Stimulated activated CD4-positive, alpha-beta T cell treated with anti-CD3 and anti-CD28 coated beads, Interleukin-12 subunit alpha, Interleukin-12 subunit beta, amount 100 ng/mL, for 4 hours (primary cell): ENCODE measurements around the gene LGR6.
"Not testable (repeated sequence)": the region's sequence is repeated elsewhere in the genome, so short reads cannot be mapped to it uniquely, and the experiment has no call there.

ENCODE experiments used
- DNase-seq: peaks from one replicate; pipeline ENCODE4 v3.0.0-alpha.2; 2020

LGR6 gene

DNA sequence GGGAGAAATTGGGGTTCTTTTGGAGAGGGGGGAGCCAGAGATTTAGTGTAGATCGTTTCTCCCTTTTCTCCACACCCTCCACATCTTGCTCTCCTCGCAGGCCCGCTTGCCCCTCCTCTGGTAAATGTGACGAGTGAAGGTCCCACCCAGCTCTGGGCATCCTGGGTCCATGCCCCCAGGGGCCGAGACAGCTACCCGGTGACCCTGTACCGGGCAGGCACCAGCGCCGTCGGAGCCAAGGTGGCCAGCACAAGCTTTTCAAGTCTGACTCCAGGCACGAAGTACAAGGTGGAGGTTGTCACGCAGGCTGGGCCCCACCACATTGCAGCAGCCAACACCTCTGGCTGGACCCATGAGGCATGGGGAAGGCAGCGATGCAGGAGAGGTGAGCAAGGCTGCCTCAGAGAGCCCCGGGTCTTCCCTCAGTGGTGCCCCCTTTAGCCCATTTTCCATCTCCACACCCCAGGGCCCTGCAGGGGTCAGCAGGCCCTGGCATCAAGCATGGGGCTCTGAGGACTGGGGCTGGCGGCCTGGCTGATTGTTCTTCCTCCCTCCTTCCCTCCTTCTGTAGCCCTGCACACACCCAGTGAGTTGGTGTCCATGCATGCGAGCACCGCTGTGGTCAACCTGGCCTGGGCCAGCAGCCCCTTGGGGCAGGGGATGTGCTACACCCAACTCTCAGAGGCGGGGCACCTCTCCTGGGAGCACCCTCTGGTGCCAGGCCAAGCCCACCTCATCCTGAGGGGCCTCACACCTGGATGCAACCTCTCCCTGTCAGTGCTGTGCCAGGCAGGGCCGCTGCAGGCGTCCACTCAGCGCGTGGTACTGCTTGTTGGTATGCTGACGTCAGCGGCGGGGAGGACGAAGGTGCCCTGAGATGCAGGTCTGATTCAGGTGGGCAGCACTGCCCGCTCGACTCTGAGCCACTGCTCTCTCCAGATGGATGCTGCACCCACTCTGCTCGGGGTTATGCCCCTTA lies 16.4 kb upstream of the LGR6 start:
- DNase-seq = no peak

DNA sequence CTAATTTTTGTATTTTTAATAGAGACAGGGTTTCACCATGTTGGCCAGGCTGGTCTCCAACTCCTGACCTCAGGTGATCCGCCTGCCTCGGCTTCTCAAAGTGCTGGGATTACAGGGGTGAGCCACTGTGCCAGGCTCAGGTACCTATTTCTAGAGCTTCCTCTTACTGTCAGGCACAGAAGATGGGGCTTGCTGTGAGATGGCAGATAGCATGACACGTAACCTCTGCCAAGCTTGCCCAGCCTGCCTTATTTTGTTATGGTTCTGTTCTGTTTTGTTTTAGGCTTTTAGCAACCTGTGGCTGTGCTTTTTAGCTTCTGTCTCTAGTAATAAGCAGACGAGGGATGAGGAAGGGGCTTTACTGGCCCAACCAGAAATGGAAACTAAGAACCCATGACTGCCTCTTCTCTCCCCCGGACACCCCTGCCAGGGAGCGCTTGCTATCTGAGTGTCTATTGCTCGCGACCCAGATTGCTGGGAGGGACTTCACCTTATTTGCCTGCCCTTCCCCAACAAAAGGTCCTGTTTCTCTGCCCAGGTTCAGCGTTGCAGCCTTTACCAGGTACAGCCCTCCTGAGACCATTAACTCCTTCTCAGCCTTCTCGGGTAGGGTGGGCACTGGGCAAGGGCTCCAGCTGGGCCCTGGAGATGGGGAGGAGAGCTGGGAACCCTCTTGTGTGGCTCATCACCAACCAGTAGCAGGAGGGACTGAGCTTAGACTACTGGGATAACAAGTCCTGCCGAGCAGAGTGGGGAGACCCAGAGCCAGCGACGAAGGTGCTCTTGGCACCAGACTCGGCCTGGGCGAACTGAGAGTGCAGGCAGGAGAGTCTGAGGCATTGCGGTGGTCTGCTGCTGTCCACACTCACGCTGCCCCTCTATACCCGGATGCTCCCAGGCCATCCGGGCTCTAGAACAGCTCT lies 13.5 kb upstream of the LGR6 start:
- DNase-seq = no peak

- not testable (repeated sequence) for DNase-seq
These were observed 12.9 kb upstream of the LGR6 start for GRCh38 chr1:202180751-202181139.

GRCh38 chr1:202181586-202181985 lies 12.0 kb upstream of the LGR6 start:
- no peak for DNase-seq

DNA sequence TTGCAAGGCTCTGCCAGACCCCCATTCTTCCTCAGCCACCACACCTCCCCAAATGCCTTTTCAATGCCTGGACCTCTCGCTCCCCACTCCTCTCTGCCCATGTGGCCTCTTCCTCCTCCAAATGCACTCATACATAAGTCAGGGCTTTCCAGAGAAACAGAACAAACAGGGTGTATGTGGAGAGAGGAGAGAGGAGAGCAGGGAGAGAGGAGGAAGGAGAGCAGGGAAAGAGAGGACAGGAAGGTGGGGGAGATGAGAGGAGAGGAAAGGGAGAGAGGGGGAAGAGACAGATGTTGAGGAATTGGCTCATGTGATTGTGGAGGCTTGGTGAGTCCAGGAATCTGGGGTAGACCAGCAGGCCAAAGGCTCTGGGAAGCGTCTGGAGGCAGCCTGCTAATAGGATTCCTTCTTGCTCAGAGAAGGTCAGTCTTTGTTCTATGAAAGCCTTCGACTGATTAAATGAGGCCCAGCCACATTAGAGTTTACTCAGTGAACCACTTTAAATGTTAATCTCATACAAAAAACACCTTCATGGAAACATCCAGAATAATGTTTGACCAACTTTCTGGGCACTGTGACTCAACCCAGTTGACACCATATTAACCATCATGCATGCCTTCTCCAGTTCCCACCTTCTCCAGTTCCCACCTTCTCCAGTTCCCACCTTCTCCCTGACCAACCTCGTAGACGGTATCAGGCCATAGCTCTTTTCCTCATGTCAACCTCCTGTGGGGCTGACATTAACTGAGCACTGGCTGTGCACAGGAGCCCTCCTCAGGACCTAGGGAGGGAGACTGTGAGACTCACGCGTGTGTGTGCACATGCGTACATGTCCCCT lies 11.3 kb upstream of the LGR6 start:
- no peak for DNase-seq

GRCh38 chr1:202184750-202185460 lies 8.7 kb upstream of the LGR6 start:
- DNase-seq = peak; percentile 70

DNA sequence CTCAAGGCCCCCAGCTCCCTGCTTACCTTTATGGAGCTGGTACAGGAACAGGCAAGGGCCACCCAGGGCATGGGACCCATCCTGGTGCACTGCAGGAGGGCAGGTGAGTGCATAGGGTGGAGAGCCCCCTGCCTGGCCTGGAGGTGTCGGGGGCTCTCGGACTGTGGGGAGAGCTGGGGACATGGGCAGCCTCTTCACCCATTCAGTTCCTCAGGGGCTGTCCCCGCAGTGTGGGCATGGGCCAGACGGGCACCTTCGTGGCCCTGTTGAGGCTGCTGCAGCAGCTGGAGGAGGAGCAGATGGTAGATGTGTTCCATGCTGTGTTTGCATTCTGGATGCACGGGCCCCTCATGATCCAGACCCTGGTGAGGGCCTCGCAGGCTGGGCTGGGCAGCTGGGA lies 7.3 kb upstream of the LGR6 start:
- DNase-seq = no peak

- no peak for DNase-seq
These were observed 6.4 kb upstream of the LGR6 start for GRCh38 chr1:202187041-202187671.

DNA sequence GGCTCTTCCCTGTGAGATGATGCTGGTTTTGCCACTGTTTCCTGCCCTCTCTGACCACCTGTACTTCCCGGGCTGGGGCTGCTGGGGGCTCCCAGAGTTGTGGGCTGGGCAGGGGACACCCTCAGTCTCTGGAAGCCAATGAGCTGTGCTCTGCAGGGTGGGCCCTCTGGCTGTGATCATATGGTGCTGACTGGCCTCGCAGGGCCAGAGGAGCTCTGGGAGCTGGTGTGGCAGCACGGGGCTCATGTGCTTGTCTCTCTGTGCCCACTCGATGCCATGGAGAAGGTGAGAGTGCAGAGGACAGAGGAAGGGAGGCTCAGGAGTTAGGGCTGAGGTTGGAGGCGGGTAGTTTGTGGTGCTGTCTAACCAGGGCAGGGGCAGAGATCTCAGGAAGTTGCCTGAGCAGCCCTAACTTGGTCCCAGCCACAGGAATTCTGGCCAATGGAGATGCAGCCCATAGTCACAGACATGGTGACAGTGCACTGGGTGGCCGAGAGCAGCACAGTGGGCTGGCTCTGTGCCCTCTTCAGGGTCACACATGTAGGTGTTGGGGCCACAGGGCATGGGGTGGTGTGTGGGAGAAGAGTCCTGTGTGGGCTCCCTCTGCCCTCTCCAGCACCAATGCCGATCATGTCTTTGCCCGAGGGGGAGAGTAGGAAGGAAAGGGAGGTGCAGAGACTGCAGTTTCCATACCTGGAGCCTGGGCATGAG lies 5.7 kb upstream of the LGR6 start:
- no peak for DNase-seq

DNA sequence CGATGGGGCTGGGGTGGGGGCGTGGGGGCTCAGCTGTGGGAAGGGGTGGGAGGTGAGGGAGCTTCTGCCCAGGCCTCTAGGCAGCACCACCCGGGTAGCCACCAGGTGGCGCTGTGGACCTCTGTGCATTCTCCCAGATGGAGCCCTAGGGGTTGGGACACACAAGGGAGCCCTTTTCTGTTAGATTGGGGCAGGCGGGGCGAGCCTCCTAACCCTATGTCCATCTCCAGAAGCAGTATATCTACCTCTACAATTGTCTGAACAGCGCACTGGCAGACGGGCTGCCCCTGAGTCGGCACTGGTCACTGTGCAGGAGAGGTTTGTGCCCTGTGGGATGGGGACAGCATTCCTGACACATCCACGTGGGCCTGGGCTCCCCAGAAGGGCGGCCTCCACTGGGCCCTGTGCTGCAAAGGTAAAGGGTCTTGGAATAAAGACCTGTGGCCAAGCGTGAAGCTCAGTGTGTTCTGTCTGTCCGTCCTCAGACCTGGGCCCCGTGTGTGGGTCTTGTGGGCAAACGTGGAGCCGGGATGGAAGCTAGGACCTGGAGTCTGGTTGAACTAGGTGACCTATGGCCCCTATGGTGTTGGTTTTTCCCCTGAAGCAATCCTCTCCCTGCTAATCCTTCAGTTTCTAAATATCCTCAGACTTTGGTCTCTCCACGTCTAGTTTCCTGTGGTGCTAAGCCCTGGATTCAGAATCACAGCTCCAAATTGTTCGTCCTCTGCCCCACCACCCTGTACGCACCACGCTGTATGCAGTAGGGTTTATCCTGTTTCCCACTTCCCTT lies 4.4 kb upstream of the LGR6 start:
- DNase-seq = peak; percentile 83

DNA sequence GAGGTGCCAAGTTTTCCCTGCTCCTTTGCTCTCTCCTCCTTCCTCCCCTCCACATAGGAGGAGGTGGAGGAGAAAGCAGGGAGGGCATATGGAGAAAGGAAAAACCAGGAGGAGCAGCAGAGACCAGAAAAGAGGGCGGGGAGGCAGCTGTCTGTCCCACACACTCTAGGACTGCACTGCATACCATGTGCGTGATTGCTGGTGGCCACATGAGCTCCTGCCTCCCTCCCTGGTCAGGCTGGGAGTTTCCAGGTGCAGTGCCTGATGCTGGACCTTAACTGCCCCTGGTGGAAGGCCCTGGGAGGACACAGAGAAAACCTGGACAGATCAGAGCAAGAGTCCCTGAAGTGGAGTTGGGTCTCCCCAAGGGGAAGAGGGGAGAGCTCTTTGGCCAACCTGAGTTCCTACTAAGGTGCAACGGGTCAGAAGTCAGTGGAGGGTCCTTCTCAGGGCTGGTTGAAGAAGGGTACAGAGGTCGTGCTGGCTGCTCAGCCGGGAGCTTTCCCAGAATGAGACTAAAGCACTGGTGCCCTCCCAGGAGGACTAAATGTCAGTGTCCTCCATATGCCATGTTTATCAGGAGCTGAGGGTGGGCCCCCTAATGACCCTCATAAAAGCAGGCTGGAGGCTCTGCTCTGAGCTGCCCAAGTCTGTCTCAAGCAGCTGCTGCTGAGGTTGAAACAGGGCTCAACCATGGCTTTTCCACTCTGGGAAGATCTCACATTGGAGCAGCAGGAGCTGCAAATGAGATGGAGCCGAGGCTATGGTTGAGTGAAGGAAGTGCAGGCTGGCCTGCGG lies 3.5 kb upstream of the LGR6 start:
- DNase-seq = no peak

DNA sequence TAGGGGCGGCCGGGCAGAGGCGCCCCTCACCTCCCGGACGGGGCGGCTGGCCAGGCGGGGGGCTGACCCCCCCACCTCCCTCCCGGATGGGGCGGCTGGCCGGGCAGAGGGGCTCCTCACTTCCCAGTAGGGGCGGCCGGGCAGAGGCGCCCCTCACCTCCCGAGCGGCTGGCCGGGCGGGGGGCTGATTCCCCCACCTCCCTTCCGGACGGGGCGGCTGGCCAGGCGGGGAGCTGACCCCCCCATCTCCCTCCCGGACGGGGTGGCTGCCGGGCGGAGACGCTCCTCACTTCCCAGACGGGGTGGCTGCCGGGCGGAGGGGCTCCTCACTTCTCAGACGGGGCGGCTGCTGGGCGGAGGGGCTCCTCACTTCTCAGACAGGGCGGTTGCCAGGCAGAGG lies 2.2 kb upstream of the LGR6 start:
- not testable (repeated sequence) for DNase-seq

DNA sequence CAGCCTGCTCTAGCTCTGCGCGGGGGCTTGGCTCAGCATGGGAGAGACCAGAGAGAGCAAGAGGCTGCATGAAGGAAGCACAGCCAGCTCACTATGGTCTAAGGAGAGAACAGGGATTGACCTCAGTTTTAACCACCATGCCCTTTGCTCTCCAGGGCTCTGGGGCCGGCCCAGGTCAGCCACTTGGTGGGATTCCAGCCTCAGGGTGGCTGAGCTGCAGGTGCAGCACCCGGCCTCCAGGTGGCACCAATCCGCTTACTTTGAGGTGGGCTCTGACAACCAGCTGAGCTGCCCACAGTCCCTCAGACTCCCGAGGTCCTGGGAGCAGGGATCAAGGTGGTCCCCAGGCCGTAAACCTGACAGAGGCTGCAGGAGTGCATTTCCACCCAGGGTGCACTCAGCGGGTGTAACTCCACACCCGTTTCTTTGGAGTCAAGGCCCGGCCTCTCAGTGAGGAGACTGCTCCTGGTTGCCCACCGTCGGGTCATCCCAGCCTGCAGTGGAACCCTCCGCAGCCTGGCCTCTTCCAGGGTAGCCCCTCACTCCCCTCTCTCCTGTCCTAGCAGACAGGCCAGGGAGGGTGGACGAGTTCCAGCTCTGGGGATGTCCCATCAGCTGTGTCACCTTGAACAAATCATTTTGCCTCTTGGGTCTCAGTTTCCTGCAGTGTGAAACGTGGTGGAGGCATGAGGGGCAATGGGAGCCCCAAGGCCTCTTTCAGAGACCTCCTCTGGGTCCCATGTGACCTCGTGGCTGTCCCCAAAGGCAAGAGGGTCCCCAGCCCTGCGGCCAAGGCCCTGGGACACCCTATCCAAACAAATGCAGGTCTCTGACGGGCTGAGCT lies 607 bp upstream of the LGR6 start:
- DNase-seq = peak; percentile 47

- no peak for DNase-seq
These were observed 689 bp downstream of the LGR6 start for GRCh38 chr1:202194328-202194648.

DNA sequence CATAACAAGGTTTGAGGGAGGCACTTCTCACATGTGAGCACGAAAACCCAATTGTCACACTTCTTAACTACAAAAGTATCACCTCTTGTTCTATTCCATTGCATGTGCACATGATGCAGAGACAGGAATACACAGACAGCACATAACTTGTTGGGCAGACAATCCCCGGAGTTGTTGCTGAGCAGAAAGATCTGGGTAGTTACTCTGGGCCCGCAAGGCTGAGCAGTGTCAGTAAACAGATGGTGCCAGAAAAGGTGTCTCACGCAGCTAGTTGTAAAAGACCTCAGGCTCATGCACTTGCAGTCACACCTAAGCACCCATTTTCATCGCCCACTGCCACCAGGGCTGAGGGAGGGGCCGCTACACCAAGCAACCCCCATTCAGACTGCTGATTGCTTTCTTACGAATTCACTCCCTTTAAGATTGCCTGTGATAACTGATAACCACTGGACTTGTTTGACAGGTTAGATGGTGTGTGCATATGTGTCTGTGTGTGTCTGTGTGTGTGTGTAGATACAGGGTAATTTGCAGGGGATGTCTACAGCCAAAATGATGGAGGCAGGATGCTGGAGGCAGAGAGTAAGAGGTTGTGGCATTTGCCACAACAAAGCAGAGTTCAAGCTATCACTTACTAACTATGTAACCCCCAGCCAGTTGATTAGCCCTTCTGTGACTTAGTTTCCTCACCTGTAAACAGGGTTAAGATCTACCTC lies 4.2 kb downstream of the LGR6 start:
- DNase-seq = no peak

DNA sequence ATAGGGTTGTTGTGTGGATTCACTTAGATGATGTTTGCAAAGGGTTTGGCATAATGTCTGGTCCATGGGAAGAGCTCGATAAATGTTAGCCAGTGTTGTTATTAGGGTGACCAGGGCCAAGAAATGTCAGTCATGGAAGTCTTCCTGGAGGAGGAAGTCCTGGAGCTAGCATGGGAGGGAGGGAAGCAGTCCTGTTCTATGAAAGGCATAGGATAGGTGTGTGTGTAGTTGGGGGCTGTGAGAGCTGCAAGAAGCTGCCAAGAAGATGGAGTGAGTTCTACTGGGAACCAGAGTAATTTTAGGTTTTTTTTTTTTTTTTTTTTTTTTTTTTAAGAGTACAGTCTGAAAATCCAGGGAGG lies 4.7 kb downstream of the LGR6 start:
- no peak for DNase-seq

GRCh38 chr1:202199040-202199889 lies 5.7 kb downstream of the LGR6 start:
- DNase-seq = no peak
